Measurements from ENCODE around the gene PHLDA1.

DNA sequence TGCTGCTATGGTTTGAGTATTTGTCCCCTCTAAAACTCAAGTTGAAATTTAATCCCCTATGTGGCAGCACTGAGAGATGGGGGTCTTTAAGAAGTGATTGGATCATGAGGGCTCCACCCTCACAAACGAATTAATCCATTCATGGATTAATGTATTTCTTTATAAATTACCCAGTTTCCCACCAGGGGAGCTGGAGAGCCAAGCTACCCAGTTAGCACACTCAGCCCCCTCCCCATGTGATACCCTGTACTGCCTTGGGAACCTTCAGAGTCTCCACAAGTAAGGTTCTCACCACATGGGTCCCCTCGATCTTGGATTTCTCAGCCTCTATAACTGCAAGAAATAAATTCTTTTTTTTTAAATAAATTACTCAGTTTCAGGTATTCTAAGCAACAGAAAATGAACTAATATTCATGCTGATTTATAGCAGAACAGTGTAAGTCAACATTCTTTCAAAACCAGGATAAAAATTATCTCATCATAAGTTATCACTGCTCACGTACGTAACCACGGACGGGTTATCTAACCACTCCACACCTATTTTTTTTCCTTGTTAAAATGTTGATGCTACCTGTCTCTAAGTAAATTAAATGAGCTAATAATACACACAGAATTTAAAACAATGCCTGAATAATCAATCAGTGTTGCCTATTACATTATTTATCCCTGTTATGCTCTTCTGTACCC, 49.3 kb upstream of the PHLDA1 start:
- TF ChIP-seq EZH2 (IDR thresholded peaks at IDR 0.05; ENCODE audit: insufficient read depth, poor library complexity, severe bottlenecking) (no peak), EZH2phosphoT487 (IDR thresholded peaks at IDR 0.05; ENCODE audit: insufficient read depth, low read depth) (no peak)

Measured in GM23248 (cell line).